K562 treated with DMSO at 1 percent for 48 hours (cell line): ENCODE data around the gene COL1A1. TPM values are rescaled to one million over a fixed set of nuclear protein-coding genes. Genes with fewer than 3 reads are reported as not detected.

Source experiments
- total RNA-seq: library from RNA; unstranded; fragments of 300-600 nt; gene quantifications from 2 replicates; pipeline ENCODE4 v1.2.3, GENCODE V29; 2022; ENCODE audit warnings: low replicate concordance; ENCODE audit errors: extremely low read depth

Gene COL1A1
- not detected in 2 replicates for total RNA-seq

GRCh38 chr17:50201276-50201854 lies at the start of gene COL1A1:
COL1A1 (minus strand) TSS chr17:50201631; CDS start chr17:50201513, 118 bp downstream.

GRCh38 chr17:50165867-50166517 lies 35.4 kb downstream of the COL1A1 start, which contains the start of gene SGCA:
SGCA (plus strand) TSS chr17:50166005; CDS start chr17:50166041, 36 bp downstream.

DNA sequence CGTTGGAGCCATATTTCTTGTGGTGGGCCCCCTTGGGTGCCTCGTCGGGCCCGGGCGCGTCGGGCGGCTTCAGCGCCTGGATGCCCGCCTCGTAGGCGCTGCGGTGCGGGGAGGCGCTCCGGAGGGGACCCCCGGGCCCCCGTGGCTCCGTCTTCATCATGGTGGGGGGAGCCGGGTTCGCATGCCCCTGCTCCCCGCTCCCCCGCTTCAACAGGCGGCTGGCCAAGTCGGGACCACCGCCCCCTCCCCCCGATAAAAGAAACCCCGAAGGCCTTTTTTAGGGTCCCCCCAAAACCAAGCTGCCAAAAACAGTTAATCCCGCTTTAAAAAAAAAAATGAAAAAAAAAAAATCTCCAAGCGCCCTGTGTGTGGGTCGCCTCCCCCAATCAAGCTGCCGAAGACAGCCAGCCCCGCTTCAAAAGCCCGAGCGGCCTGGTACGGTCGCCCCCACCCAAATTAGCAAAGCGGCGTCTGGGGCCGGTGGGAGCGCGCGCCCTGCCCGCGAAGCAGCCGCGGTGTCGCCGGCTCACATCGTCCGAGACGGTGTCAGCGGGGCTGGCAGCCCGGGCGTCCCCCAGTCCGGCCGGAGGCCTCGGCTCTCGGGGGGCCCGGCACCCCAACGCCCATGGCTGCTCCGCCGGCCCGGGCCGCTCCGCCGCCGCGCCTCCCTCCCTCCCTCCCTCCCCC lies 50.9 kb downstream of the COL1A1 start, which contains the start of gene PPP1R9B:
Gene PPP1R9B (minus strand): TSS at position 324 of the 687 bp plus-strand sequence. CDS start 164 bp downstream, at position 160.

Other genes with a start within 250 kb of the COL1A1 start
- gene DLX4, start 232.4 kb downstream of the COL1A1 start, total RNA-seq, result not detected in 2 replicates
- not detected in 2 replicates for gene DLX3, start 206.4 kb downstream of the COL1A1 start, total RNA-seq
- gene ITGA3, start 145.5 kb downstream of the COL1A1 start, total RNA-seq, result not detected in 2 replicates
- gene PDK2, start 106.3 kb downstream of the COL1A1 start, total RNA-seq, result not detected in 2 replicates
- gene SAMD14, start 71.5 kb downstream of the COL1A1 start, total RNA-seq, result not detected in 2 replicates
- gene PPP1R9B, start 51.0 kb downstream of the COL1A1 start, total RNA-seq, result not detected in 2 replicates
- not detected in 2 replicates for gene SGCA, start 35.6 kb downstream of the COL1A1 start, total RNA-seq
- not detected in 2 replicates for gene TMEM92, start 72.8 kb upstream of the COL1A1 start, total RNA-seq
- gene XYLT2, start 144.5 kb upstream of the COL1A1 start, total RNA-seq, result not detected in 2 replicates
- not detected in 2 replicates for gene MRPL27, start 171.6 kb upstream of the COL1A1 start, total RNA-seq
- not detected in 2 replicates for gene EME1, start 171.6 kb upstream of the COL1A1 start, total RNA-seq
- gene LRRC59, start 195.9 kb upstream of the COL1A1 start, total RNA-seq, result not detected in 2 replicates
- gene ACSF2, start 224.6 kb upstream of the COL1A1 start, total RNA-seq, result not detected in 2 replicates